Smooth muscle cell (in vitro differentiated cells): Measurements from ENCODE around the gene HACD1. TPM values are rescaled to one million over a fixed set of nuclear protein-coding genes. Genes with fewer than 3 reads are reported as not detected.
A peak's percentile ranks its signal among the peaks of the same experiment; 100 is the strongest.

ENCODE experiments used
- DNase-seq: peaks from one replicate; lab custom pipeline; 2025; ENCODE audit not compliant: unreplicated experiment; lab: John Stamatoyannopoulos, UW
- H2AFZ ChIP-seq: fragments of 200-600 bp; sonication (generic); 2 replicates; pipeline ENCODE4 v1.6.0; 2016; ENCODE audit warnings: antibody characterized with exemption, low read depth, mild to moderate bottlenecking
- H3F3A ChIP-seq: fragments of 200-600 bp; sonication (generic); 2 replicates; pipeline ENCODE4 v1.6.0; 2017; ENCODE audit warnings: antibody characterized with exemption, low read depth
- H3K27ac ChIP-seq: fragments of 200-600 bp; sonication (generic); 2 replicates; pipeline ENCODE4 v1.5.1; 2016; ENCODE audit warnings: low read depth, mild to moderate bottlenecking
- H3K27me3 ChIP-seq: fragments of 200-600 bp; sonication (generic); 2 replicates; pipeline ENCODE4 v1.6.1; 2016; ENCODE audit warnings: low read depth, mild to moderate bottlenecking
- H3K36me3 ChIP-seq: fragments of 200-600 bp; sonication (generic); 2 replicates; pipeline ENCODE4 v1.5.1; 2016; ENCODE audit warnings: low read depth
- H3K4me1 ChIP-seq: fragments of 200-600 bp; sonication (generic); 2 replicates; pipeline ENCODE4 v1.5.1; 2016; ENCODE audit warnings: low read depth
- H3K4me2 ChIP-seq: fragments of 200-600 bp; sonication (generic); 2 replicates; pipeline ENCODE4 v1.6.0; 2016; ENCODE audit warnings: mild to moderate bottlenecking
- H3K4me3 ChIP-seq: fragments of 200-600 bp; sonication (generic); 2 replicates; pipeline ENCODE4 v1.5.1; 2016; ENCODE audit warnings: mild to moderate bottlenecking
- H3K79me2 ChIP-seq: fragments of 200-600 bp; sonication (generic); 2 replicates; pipeline ENCODE4 v1.6.0; 2016; ENCODE audit warnings: low read depth, mild to moderate bottlenecking
- H3K9ac ChIP-seq: fragments of 200-600 bp; sonication (generic); 2 replicates; pipeline ENCODE4 v1.6.0; 2016; ENCODE audit warnings: low read depth
- H3K9me3 ChIP-seq: fragments of 200-600 bp; sonication (generic); replicated peaks from 2 replicates; pipeline ENCODE4 v1.5.1; 2016; ENCODE audit warnings: low read depth
- H4K20me1 ChIP-seq: fragments of 200-600 bp; sonication (generic); 2 replicates; pipeline ENCODE4 v1.6.0; 2016; ENCODE audit warnings: low read depth
- WGBS: methylation state at CpG from one replicate; pipeline ENCODE4 v1.1.7; 2016; ENCODE audit warnings: low lambda C conversion rate; 5-methylcytosine and 5-hydroxymethylcytosine counted together
- polyA plus RNA-seq: library from polyadenylated mRNA; unstranded; fragments of >200 nt; fragmentation: Nextera tagmentation; extraction: Ambion mirVana; gene quantifications from 2 replicates; pipeline ENCODE4 v1.2.1, GENCODE V29; 2016
- total RNA-seq: library from RNA; depleted of rRNA; stranded (reverse); fragments of >200 nt; gene quantifications from 2 replicates; pipeline ENCODE4 v1.2.3, GENCODE V29; 2014
- TF ChIP-seq, protein P1 (sequence below): fragments of 200-600 bp; sonication (generic); IDR thresholded peaks from 2 replicates; pipeline ENCODE4 v1.5.1; 2017; ENCODE audit warnings: borderline replicate concordance, mild to moderate bottlenecking, antibody characterized with exemption; ENCODE audit not compliant: insufficient read depth, poor library complexity, severe bottlenecking

Gene HACD1, protein sequence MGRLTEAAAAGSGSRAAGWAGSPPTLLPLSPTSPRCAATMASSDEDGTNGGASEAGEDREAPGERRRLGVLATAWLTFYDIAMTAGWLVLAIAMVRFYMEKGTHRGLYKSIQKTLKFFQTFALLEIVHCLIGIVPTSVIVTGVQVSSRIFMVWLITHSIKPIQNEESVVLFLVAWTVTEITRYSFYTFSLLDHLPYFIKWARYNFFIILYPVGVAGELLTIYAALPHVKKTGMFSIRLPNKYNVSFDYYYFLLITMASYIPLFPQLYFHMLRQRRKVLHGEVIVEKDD
- total RNA-seq (26.4 and 33.8 TPM in 2 replicates), polyA plus RNA-seq (47.6 and 54.5 TPM in 2 replicates)

DNA sequence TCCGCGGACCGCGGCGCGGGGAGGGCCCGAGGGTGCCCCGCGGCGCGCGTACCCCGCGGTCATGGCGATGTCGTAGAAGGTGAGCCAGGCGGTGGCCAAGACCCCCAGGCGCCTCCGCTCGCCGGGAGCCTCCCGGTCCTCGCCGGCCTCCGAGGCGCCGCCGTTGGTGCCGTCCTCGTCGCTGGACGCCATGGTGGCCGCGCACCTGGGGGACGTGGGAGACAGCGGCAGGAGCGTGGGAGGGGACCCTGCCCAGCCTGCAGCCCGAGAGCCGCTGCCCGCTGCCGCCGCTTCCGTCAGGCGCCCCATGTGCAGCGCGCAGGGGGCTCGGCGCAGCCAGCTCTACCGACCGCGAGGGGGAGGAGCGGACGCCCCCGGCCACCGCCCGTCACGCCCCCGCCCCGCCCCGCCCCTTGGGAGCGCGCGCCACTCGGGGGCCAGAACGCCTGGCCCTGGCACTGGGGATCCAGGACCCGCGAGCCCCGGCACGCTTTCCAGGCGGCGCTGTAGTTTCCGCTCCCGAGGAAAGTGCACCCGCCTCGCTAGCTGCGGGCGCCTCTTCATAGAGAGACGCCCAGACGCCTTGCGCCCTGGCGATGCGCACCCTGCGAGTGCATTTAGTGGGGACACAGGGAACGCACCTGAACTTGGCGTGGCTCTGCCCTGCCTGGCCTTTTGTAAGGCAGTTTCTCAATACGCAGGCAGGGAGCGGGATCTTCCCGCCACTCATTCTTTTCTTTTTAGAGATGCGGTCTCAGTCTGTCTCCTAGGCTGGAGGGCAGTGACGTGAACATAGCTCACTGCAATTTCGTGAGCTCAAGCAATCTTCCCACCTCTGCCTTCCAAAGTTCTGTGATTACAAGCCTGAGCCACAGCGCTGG lies at the start of gene HACD1:
Gene HACD1 (minus strand): TSS at position 344 of the 881 bp plus-strand sequence. CDS start 35 bp downstream, at position 309.
- Histone ChIP-seq H3K36me3 (no peaks in the 10 kb centered on the region), H3K79me2 (peaks cover 7% of the 10 kb centered on the region), H3K4me3 (peak within 1 kb of the TSS; percentile 94), H3K9me3 (no peaks in the 10 kb centered on the region), H3K27me3 (no peaks in the 10 kb centered on the region), H3K4me2 (peak within 1 kb of the TSS; percentile 99), H3K4me1 (peaks cover 3% of the 10 kb centered on the region), H2AFZ (peak within 1 kb of the TSS; percentile 97), H3K27ac (peak within 1 kb of the TSS; percentile 89), H4K20me1 (no peaks in the 10 kb centered on the region), H3F3A (peaks cover 8% of the 10 kb centered on the region), H3K9ac (peak within 1 kb of the TSS; percentile 88)
- TF ChIP-seq, protein P1, sequence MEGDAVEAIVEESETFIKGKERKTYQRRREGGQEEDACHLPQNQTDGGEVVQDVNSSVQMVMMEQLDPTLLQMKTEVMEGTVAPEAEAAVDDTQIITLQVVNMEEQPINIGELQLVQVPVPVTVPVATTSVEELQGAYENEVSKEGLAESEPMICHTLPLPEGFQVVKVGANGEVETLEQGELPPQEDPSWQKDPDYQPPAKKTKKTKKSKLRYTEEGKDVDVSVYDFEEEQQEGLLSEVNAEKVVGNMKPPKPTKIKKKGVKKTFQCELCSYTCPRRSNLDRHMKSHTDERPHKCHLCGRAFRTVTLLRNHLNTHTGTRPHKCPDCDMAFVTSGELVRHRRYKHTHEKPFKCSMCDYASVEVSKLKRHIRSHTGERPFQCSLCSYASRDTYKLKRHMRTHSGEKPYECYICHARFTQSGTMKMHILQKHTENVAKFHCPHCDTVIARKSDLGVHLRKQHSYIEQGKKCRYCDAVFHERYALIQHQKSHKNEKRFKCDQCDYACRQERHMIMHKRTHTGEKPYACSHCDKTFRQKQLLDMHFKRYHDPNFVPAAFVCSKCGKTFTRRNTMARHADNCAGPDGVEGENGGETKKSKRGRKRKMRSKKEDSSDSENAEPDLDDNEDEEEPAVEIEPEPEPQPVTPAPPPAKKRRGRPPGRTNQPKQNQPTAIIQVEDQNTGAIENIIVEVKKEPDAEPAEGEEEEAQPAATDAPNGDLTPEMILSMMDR = no peak
- DNase-seq = peak; percentile 52
- under 1% methylated on average over 55 of the region's 92 CpGs for WGBS

DNA sequence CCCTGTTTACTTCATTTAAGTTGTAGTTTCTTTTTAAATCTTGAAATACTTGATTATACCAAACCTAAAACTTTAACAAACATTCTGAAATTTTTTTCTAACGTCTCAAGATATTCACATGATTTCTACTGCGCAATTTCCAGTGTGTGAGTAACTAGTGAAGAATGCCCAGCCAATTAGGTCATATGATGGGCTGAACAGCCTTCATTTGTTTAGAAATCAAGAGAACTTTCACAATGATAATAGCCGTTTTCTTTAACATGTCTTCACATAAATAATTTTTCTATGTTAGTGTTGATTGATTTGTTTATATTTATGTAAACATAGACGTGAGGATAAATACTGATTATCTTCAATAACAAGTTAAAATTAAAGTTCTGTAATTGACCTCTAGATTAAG lies 48.6 kb upstream of the HACD1 start:
- H3K79me2 ChIP-seq = peaks cover 87% of the 10 kb centered on the region
- peaks cover 13% of the 10 kb centered on the region for H3K4me1 ChIP-seq
- H3F3A ChIP-seq = no peaks in the 10 kb centered on the region
- no peaks in the 10 kb centered on the region for H3K9me3 ChIP-seq
- H3K27me3 ChIP-seq = no peaks in the 10 kb centered on the region
- H3K9ac ChIP-seq = peak overlapping the region; percentile 81
- H4K20me1 ChIP-seq = peaks cover 16% of the 10 kb centered on the region
- 14% methylated on average over 4 of the region's 4 CpGs for WGBS
- peak overlapping the region; percentile 78 for H3K4me2 ChIP-seq
- H3K4me3 ChIP-seq = peak overlapping the region; percentile 5
- TF ChIP-seq, protein P1 = no peak
- H3K36me3 ChIP-seq = no peaks in the 10 kb centered on the region
- H2AFZ ChIP-seq = peak overlapping the region; percentile 62
- peak overlapping the region; percentile 93 for H3K27ac ChIP-seq
- no peak for DNase-seq

DNA sequence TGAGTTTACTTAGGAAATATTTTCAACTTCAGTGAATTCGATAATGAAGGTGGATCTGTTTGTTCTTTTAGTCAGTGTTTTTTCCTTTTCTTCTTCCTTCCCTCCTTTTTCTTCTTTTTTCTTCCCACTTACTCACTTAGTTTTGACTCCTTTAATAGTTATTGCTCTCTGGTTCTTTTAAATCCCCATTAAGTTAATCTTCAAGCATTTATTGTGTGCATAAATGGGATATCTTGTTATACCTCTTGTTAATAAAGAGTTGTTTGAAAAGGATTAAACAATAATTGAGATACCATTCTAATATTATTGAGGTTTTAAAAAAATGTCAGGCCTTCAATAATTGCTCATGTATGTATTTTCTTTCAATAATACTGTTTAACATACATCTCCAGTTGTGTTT lies 46.3 kb upstream of the HACD1 start:
- Histone ChIP-seq H3K79me2 (peaks cover 90% of the 10 kb centered on the region), H4K20me1 (peaks cover 21% of the 10 kb centered on the region), H3K36me3 (no peaks in the 10 kb centered on the region), H3K9me3 (no peaks in the 10 kb centered on the region), H3K4me3 (no peak overlapping the region), H3K9ac (no peak overlapping the region), H3K4me1 (peaks cover 5% of the 10 kb centered on the region), H2AFZ (no peak overlapping the region), H3K4me2 (no peak overlapping the region), H3F3A (no peaks in the 10 kb centered on the region), H3K27me3 (no peaks in the 10 kb centered on the region), H3K27ac (no peak overlapping the region)
- TF ChIP-seq, protein P1 = no peak
- no peak for DNase-seq
- WGBS = 100% methylated on average over 1 of the region's 1 CpG
